A549 (cell line): ENCODE data around the gene PKN1.

ENCODE experiments used
- CEBPB ChIP-seq, 2 experiments: fragments of >200 bp in 1 of 2; sonication (Bioruptor Twin) in 1 of 2; formaldehyde crosslinking in 1 of 2; IDR thresholded peaks; 2 replicates each; pipeline ENCODE4 v1.6.1; 2012 to 2016
- JUN ChIP-seq, 2 experiments: fragments of >200 bp; sonication (Bioruptor Twin); formaldehyde crosslinking; IDR thresholded peaks; 2 replicates in 1 of 2; 3 replicates in 1 of 2; pipeline ENCODE4 v1.6.1; 2016 to 2017
- KDM5A ChIP-seq: fragments of 200-600 bp; sonication (generic); IDR thresholded peaks from 2 replicates; pipeline ENCODE4 v1.6.1; 2016; ENCODE audit warnings: antibody characterized with exemption, mild to moderate bottlenecking
- PBX3 ChIP-seq: IDR thresholded peaks from 2 replicates; pipeline ENCODE4 v1.6.1; 2012
- POLR2A ChIP-seq: IDR thresholded peaks from 2 replicates; pipeline ENCODE4 v1.6.1; 2012; ENCODE audit warnings: mild to moderate bottlenecking, low read length
- RARB ChIP-seq: fragments of 250-450 bp; sonication (Bioruptor Pico); IDR thresholded peaks from 2 replicates; pipeline ENCODE4 v1.8.0; 2021; ENCODE audit warnings: mild to moderate bottlenecking, moderate library complexity
- RFX5 ChIP-seq: fragments of 450-650 bp; IDR thresholded peaks from 2 replicates; pipeline ENCODE4 v1.7.1; 2014; ENCODE audit warnings: antibody characterized with exemption, mild to moderate bottlenecking, moderate library complexity
- SMC3 ChIP-seq: fragments of >200 bp; sonication (Bioruptor Twin); formaldehyde crosslinking; IDR thresholded peaks from 3 replicates; pipeline ENCODE4 v1.6.1; 2018; ENCODE audit warnings: inconsistent platforms
- TFCP2L1 ChIP-seq: fragments of 250-450 bp; sonication (Bioruptor Pico); IDR thresholded peaks from 2 replicates; pipeline ENCODE4 v1.5.0; 2021; ENCODE audit warnings: mild to moderate bottlenecking
- TF ChIP-seq, protein P1 (sequence below): fragments of 250-450 bp; sonication (Bioruptor Pico); IDR thresholded peaks from 2 replicates; pipeline ENCODE4 v1.5.0; 2021; ENCODE audit warnings: mild to moderate bottlenecking, moderate library complexity, borderline replicate concordance
- TF ChIP-seq, protein P2 (sequence below): fragments of >200 bp; sonication (Bioruptor Twin); formaldehyde crosslinking; IDR thresholded peaks from 3 replicates; pipeline ENCODE4 v1.5.1; 2016

DNA sequence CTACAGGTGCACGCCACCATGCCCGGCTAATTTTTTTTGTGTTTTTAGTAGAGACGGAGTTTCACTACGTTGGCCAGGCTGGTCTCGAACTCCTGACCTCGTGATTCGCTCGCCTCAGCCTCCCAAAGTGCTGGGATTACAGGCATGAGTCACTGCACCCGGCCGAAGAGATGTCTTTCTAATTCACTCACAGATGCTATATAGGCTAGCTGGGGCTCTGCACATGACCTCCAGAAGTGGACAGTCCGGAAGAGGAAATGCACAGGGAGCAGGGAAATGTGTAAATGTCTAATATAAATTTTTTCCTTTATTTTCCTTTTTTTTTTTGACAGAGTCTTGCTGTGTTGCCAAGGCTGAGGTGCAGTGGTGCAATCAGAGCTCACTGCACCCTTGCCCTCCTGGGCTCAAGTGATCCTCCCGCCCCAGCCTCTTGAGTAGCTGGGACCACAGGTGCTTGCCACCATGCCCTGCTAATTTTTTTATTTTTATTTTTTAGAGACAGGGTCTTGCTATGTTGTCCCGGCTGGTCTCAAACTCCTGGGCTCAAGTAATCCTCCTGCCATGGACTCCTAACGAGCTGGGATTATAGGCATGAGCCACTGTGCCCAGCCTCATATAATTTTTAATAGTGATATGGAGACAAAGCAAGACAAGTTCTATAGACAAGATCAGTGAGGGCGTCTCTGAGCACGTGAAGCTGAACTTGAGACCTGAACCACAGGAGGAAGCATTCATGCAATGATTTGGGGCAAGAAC is 54.4 kb downstream of the PKN1 start:
- TF ChIP-seq CEBPB (IDR thresholded peaks at IDR 0.05) (no peak), PBX3 (no peak), KDM5A (no peak), POLR2A (no peak), RFX5 (no peak), SMC3 (no peak), RARB (CRISPR knock-in tag) (no peak), JUN (IDR thresholded peaks at IDR 0.05) (no peak), TFCP2L1 (CRISPR knock-in tag) (no peak)
- TF ChIP-seq, protein P1, sequence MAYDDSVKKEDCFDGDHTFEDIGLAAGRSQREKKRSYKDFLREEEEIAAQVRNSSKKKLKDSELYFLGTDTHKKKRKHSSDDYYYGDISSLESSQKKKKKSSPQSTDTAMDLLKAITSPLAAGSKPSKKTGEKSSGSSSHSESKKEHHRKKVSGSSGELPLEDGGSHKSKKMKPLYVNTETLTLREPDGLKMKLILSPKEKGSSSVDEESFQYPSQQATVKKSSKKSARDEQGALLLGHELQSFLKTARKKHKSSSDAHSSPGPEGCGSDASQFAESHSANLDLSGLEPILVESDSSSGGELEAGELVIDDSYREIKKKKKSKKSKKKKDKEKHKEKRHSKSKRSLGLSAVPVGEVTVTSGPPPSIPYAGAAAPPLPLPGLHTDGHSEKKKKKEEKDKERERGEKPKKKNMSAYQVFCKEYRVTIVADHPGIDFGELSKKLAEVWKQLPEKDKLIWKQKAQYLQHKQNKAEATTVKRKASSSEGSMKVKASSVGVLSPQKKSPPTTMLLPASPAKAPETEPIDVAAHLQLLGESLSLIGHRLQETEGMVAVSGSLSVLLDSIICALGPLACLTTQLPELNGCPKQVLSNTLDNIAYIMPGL (CRISPR knock-in tag): no peak
- TF ChIP-seq, protein P2, sequence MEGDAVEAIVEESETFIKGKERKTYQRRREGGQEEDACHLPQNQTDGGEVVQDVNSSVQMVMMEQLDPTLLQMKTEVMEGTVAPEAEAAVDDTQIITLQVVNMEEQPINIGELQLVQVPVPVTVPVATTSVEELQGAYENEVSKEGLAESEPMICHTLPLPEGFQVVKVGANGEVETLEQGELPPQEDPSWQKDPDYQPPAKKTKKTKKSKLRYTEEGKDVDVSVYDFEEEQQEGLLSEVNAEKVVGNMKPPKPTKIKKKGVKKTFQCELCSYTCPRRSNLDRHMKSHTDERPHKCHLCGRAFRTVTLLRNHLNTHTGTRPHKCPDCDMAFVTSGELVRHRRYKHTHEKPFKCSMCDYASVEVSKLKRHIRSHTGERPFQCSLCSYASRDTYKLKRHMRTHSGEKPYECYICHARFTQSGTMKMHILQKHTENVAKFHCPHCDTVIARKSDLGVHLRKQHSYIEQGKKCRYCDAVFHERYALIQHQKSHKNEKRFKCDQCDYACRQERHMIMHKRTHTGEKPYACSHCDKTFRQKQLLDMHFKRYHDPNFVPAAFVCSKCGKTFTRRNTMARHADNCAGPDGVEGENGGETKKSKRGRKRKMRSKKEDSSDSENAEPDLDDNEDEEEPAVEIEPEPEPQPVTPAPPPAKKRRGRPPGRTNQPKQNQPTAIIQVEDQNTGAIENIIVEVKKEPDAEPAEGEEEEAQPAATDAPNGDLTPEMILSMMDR: no peak
